Measurements from ENCODE around the gene CTDSPL.

Gene CTDSPL

DNA sequence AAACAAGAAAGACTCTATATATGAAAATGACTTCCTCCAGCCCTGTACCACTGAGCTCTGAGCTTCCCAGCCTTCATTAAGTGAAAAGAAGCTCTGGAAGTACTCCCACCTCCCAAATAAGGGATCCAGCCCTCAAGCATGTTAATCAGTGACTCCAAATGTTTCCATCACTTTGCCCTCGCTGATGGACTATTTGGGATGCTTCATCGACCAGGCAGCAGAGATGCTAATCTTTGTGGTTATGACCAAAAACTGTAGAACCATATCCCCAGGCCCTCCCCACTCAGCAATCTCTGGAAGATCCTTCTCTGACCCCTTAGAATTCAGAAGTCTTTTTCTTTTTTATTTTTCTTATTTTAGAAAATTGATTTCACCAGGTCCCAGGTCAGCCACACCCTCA is 2.3 kb upstream of the CTDSPL start:
- no peak overlapping the region for H3K9ac ChIP-seq
- peaks cover 4% of the 10 kb centered on the region for H3K4me1 ChIP-seq (ENCODE audit: low read depth, poor library complexity, severe bottlenecking)
- no peaks in the 10 kb centered on the region for H3K36me3 ChIP-seq (ENCODE audit: insufficient read depth)
- H3K27me3 ChIP-seq (ENCODE audit: insufficient read depth, low read depth): no peaks in the 10 kb centered on the region
- no peak overlapping the region for H3K4me2 ChIP-seq
- H2AFZ ChIP-seq (ENCODE audit: low read depth): no peak overlapping the region
- no peaks in the 10 kb centered on the region for H3K79me2 ChIP-seq (ENCODE audit: insufficient read depth, low read depth)
- no peak overlapping the region for H3K27ac ChIP-seq
- TF ChIP-seq, protein P1, sequence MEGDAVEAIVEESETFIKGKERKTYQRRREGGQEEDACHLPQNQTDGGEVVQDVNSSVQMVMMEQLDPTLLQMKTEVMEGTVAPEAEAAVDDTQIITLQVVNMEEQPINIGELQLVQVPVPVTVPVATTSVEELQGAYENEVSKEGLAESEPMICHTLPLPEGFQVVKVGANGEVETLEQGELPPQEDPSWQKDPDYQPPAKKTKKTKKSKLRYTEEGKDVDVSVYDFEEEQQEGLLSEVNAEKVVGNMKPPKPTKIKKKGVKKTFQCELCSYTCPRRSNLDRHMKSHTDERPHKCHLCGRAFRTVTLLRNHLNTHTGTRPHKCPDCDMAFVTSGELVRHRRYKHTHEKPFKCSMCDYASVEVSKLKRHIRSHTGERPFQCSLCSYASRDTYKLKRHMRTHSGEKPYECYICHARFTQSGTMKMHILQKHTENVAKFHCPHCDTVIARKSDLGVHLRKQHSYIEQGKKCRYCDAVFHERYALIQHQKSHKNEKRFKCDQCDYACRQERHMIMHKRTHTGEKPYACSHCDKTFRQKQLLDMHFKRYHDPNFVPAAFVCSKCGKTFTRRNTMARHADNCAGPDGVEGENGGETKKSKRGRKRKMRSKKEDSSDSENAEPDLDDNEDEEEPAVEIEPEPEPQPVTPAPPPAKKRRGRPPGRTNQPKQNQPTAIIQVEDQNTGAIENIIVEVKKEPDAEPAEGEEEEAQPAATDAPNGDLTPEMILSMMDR (conservative IDR thresholded peaks at IDR 0.05; ENCODE audit: low read depth, low read length): no peak
- no peak overlapping the region for H3K4me3 ChIP-seq (IDR thresholded peaks at IDR 0.05; ENCODE audit: insufficient read depth, low read depth, low read length)
- H4K20me1 ChIP-seq (ENCODE audit: insufficient read depth): no peaks in the 10 kb centered on the region

DNA sequence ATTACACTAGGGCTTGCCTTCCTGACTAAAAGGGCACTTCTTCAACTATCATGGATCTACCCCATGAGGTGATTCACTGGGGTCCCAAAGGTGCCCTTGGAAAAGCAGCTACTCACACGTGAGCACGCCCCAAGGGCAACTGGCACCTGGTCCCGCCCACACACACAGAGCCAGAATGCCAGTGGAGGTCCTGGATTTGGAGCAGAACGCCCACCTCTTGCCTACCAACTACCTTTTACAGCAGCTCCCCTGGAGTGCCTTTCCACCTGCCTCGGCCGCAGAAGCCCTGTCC is 1.8 kb upstream of the CTDSPL start:
- Histone ChIP-seq H3K27ac (no peak overlapping the region), H3K79me2 (ENCODE audit: insufficient read depth, low read depth) (no peaks in the 10 kb centered on the region), H4K20me1 (ENCODE audit: insufficient read depth) (no peaks in the 10 kb centered on the region), H3K27me3 (ENCODE audit: insufficient read depth, low read depth) (no peaks in the 10 kb centered on the region), H3K4me3 (IDR thresholded peaks at IDR 0.05; ENCODE audit: insufficient read depth, low read depth, low read length) (no peak overlapping the region), H3K9ac (peak overlapping the region; percentile 30; the same call in 1 of the 2 replicates), H2AFZ (ENCODE audit: low read depth) (peak overlapping the region; percentile 85), H3K4me2 (peak overlapping the region; percentile 73), H3K36me3 (ENCODE audit: insufficient read depth) (no peaks in the 10 kb centered on the region), H3K4me1 (ENCODE audit: low read depth, poor library complexity, severe bottlenecking) (peaks cover 4% of the 10 kb centered on the region)
- TF ChIP-seq, protein P1 (conservative IDR thresholded peaks at IDR 0.05; ENCODE audit: low read depth, low read length): no peak

DNA sequence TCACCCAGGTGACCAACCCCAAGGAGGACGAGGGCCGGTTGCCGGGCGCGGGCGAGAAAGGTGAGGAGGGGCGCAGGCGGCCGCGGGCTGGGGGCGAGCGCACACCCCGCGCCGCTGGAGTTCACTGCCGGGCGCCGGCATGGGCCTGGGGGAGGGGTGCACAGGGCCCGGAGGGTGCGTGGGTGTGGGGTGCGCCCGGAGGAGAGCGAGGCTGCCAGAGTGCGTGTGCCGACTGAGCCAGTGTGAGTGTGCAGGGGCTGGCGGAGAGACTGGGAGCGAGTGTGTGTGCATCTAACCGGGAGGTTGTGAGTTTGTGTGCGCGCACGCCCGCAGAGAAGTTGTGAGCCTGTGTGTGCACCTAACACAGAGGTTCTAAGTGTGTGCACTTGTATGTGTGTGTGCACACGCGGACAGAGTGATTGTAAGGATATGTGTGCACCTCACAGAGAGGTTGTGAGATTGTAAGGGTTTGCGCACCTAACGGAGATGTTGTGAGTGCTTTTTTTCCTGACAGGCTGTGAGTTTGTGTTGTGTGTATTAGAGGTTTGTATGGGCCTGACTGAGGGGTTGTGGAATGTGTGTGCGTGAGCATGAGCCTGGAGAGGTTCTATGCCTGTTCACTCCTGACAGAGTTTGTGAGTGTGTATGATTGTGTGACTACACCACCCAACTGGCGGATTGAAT is 681 bp downstream of the CTDSPL start:
- no peaks in the 10 kb centered on the region for H3K36me3 ChIP-seq (ENCODE audit: insufficient read depth)
- TF ChIP-seq, protein P1 (conservative IDR thresholded peaks at IDR 0.05; ENCODE audit: low read depth, low read length): no peak
- no peaks in the 10 kb centered on the region for H3K79me2 ChIP-seq (ENCODE audit: insufficient read depth, low read depth)
- H4K20me1 ChIP-seq (ENCODE audit: insufficient read depth): no peaks in the 10 kb centered on the region
- H3K9ac ChIP-seq: no peak overlapping the region
- no peak overlapping the region; the same call in 1 of the 2 replicates for H2AFZ ChIP-seq (ENCODE audit: low read depth)
- H3K4me1 ChIP-seq (ENCODE audit: low read depth, poor library complexity, severe bottlenecking): peaks cover 4% of the 10 kb centered on the region
- no peak overlapping the region for H3K4me3 ChIP-seq (IDR thresholded peaks at IDR 0.05; ENCODE audit: insufficient read depth, low read depth, low read length)
- H3K27ac ChIP-seq: no peak overlapping the region
- peak overlapping the region; percentile 29; the same call in 1 of the 2 replicates for H3K4me2 ChIP-seq
- no peaks in the 10 kb centered on the region for H3K27me3 ChIP-seq (ENCODE audit: insufficient read depth, low read depth)

DNA sequence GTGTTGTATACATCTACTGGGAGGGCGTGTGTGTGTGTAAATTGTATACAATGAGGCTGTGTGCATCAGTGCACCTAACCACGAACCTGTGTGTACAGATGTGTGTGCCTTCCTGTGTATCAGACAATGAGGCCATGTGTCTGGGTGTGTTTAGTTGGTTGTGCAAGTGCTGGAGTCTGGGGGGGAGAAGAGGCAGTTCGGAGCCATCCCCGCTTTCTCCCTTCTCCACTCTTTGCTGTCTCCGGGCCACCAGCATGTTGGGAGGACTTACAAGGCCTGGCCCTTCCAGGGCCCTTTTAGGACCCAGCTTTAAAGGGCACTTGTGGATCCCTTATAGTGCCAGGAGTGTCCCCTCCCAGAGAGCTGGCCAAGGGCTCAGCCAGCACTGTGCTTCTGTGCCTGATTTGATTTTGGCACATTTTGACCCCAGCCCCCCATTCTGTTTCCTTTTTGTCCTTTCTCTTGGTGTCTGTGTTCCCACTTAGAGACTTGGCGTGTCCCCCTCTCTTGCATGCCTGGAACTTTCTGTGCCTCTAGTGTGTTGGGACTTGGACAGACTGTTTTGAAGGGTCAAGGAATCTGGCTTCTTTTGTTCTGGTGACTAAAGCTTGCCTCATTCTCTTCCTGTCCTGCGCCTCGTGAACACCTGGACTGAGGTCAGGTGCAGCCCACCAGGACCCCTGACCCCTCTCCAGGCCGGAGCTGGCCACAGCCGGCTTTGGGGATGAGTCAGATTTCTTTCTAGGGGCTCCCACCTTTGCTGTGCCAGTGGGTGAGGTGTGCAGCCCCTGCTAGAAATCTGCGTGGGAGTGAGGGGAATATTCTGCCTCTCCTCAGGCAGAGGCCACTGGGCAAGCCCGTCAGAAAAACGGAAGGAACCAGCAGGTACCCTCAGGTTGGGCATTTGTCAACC is 1.5 kb downstream of the CTDSPL start:
- Histone ChIP-seq H3K4me3 (IDR thresholded peaks at IDR 0.05; ENCODE audit: insufficient read depth, low read depth, low read length) (no peak overlapping the region), H3K4me2 (peak overlapping the region; percentile 29; the same call in 1 of the 2 replicates), H3K36me3 (ENCODE audit: insufficient read depth) (no peaks in the 10 kb centered on the region), H3K9ac (no peak overlapping the region), H2AFZ (ENCODE audit: low read depth) (no peak overlapping the region), H3K79me2 (ENCODE audit: insufficient read depth, low read depth) (no peaks in the 10 kb centered on the region), H3K27me3 (ENCODE audit: insufficient read depth, low read depth) (no peaks in the 10 kb centered on the region), H3K27ac (no peak overlapping the region), H3K4me1 (ENCODE audit: low read depth, poor library complexity, severe bottlenecking) (peaks cover 4% of the 10 kb centered on the region), H4K20me1 (ENCODE audit: insufficient read depth) (no peaks in the 10 kb centered on the region)
- TF ChIP-seq, protein P1 (conservative IDR thresholded peaks at IDR 0.05; ENCODE audit: low read depth, low read length): no peak

Measured in KMS-11 (cell line).